NCI-H187 (cell line): Measurements from ENCODE around the gene GALNT15.

ENCODE experiments used
- DNase-seq, 2 experiments: peaks; one replicate each; lab custom pipeline; 2025; lab: John Stamatoyannopoulos, UW

The GALNT15 gene

GRCh38 chr3:16229681-16230080 lies 55.2 kb downstream of the GALNT15 start:
- no peak for DNase-seq

GRCh38 chr3:16231983-16232382 lies 57.5 kb downstream of the GALNT15 start:
- DNase-seq: no peak

GRCh38 chr3:16233806-16234205 lies 59.3 kb downstream of the GALNT15 start:
- no peak for DNase-seq

- DNase-seq: no peak
These were observed 59.8 kb downstream of the GALNT15 start for GRCh38 chr3:16234281-16234680.

GRCh38 chr3:16236030-16236639 lies 61.7 kb downstream of the GALNT15 start:
- DNase-seq: no peak

GRCh38 chr3:16236856-16237393 lies 62.4 kb downstream of the GALNT15 start:
- no peak for DNase-seq

- DNase-seq: no peak
These were observed 64.7 kb downstream of the GALNT15 start for GRCh38 chr3:16239086-16239770.

- no peak for DNase-seq
These were observed 65.3 kb downstream of the GALNT15 start for GRCh38 chr3:16239780-16240179.

GRCh38 chr3:16240229-16241023 lies 65.9 kb downstream of the GALNT15 start:
- no peak for DNase-seq

GRCh38 chr3:16241225-16241624 lies 66.7 kb downstream of the GALNT15 start:
- DNase-seq: no peak

- no peak for DNase-seq
These were observed 67.7 kb downstream of the GALNT15 start for GRCh38 chr3:16242177-16242576.

- no peak for DNase-seq
These were observed 69.4 kb downstream of the GALNT15 start for GRCh38 chr3:16243706-16244490.

- no peak for DNase-seq
These were observed 71.1 kb downstream of the GALNT15 start for GRCh38 chr3:16245609-16246008.

GRCh38 chr3:16247282-16248061 lies 73.0 kb downstream of the GALNT15 start:
- peak; percentile 20 to 59 for DNase-seq

- DNase-seq: no peak
These were observed 74.1 kb downstream of the GALNT15 start for GRCh38 chr3:16248556-16248955.

GRCh38 chr3:16249336-16249735 lies 74.9 kb downstream of the GALNT15 start:
- DNase-seq: no peak

- DNase-seq: no peak
These were observed 75.4 kb downstream of the GALNT15 start for GRCh38 chr3:16249886-16250285.

GRCh38 chr3:16251316-16252085 lies 77.0 kb downstream of the GALNT15 start:
- no peak for DNase-seq

- DNase-seq: no peak
These were observed 77.9 kb downstream of the GALNT15 start for GRCh38 chr3:16252243-16252978.

GRCh38 chr3:16252988-16253387 lies 78.5 kb downstream of the GALNT15 start:
- DNase-seq: no peak
